Measurements from ENCODE around the gene PCDH1.

DNA sequence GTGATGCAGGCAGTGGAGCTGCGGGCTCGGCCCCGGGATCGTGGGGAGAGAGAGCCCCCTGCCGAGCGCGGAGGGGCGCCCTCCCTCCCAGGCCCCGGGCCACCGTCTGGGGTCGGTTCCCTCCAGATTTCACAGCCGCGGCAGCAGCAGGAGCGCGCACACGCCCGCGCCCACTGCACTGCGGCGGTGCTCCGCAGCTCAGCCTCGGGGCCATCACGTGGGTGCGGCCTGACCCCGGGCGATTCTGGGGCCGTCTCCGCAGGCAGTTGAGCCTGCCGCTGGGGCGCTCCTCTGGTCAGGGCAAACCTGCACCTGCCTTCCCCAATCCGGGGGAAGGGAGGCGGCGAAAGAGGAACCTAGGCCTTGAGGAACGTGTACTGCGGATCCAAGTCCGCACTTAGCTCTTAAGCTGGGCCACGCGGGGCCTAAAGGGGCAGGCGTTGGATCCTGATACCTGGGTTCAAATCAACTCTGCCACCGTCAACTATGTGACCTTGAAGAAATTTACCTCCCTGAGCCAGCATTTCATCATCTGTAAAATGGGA is 36.1 kb upstream of the PCDH1 start:
- TF ChIP-seq, protein P1, sequence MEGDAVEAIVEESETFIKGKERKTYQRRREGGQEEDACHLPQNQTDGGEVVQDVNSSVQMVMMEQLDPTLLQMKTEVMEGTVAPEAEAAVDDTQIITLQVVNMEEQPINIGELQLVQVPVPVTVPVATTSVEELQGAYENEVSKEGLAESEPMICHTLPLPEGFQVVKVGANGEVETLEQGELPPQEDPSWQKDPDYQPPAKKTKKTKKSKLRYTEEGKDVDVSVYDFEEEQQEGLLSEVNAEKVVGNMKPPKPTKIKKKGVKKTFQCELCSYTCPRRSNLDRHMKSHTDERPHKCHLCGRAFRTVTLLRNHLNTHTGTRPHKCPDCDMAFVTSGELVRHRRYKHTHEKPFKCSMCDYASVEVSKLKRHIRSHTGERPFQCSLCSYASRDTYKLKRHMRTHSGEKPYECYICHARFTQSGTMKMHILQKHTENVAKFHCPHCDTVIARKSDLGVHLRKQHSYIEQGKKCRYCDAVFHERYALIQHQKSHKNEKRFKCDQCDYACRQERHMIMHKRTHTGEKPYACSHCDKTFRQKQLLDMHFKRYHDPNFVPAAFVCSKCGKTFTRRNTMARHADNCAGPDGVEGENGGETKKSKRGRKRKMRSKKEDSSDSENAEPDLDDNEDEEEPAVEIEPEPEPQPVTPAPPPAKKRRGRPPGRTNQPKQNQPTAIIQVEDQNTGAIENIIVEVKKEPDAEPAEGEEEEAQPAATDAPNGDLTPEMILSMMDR (IDR thresholded peaks at IDR 0.05; ENCODE audit: low read depth, low read length) = no peak
- no peak for TF ChIP-seq POLR2A (IDR thresholded peaks at IDR 0.05; ENCODE audit: extremely low read depth, insufficient read length)
